Stimulated activated CD8-positive, alpha-beta memory T cell treated with anti-CD3 and anti-CD28 coated beads, Interleukin-7, amount 100 ng/mL, for 48 hours (primary cell): ENCODE data around the gene SAPCD2.

Experiments
- DNase-seq, 2 donors: peaks; one replicate each; pipeline ENCODE4 v3.0.0-alpha.2; 2020; ENCODE audit warnings: low read depth in 1 of 2; ENCODE audit errors: extremely low read depth in 1 of 2

SAPCD2 gene

DNA sequence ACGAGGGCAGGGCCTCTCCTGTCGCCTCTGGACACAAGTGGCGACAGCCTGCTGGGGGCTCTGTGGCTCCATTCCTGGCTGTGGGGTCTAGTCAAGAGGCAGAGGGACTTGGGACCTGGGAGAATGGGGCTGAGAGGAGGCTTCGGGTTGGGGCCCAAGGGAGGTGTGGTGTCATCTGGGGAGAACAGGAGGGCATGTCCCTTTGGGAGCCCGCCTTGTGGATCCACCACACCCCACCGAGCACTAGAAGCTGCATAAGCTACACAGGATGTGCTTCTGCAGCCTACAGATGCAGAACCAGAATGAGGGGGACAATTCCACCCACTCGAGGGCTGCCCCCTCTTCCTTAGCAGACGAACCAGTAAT, 12.6 kb upstream of the SAPCD2 start:
- DNase-seq: no peak

DNA sequence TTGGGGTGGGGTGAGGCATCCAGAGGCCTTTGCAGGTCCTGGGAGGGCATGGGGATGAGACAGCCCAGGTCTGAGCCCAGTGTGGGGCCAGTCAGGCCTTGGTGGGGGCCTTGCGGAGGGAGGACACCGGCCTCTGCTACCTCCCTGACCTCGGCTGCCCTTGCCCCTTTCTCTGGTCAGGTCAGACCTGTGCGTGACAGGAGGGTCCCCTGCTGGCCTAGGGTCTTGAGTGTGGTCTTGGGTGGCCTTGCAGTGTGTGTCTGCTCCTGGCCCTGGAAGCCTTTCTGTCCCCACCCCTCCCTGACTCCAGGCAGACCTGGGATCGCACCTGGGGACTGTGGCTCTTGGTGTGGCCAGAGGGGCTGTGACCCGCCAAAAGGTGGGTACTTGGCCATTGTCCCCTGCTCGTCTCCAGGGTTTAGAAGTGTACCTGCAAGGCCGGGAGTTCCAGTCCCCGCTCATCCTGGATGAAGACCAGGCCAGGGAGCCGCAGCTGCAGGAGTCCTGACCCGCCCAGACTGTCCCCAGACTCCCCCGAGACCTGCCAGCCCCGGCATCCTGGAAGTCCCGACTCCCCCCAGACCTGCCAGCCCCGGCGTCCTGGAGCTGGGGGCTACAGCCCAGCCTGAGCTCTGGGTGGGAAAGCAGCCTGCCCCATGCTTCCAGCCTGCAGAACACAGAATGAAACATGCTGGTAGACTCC, 12.0 kb upstream of the SAPCD2 start:
- DNase-seq: no peak

DNA sequence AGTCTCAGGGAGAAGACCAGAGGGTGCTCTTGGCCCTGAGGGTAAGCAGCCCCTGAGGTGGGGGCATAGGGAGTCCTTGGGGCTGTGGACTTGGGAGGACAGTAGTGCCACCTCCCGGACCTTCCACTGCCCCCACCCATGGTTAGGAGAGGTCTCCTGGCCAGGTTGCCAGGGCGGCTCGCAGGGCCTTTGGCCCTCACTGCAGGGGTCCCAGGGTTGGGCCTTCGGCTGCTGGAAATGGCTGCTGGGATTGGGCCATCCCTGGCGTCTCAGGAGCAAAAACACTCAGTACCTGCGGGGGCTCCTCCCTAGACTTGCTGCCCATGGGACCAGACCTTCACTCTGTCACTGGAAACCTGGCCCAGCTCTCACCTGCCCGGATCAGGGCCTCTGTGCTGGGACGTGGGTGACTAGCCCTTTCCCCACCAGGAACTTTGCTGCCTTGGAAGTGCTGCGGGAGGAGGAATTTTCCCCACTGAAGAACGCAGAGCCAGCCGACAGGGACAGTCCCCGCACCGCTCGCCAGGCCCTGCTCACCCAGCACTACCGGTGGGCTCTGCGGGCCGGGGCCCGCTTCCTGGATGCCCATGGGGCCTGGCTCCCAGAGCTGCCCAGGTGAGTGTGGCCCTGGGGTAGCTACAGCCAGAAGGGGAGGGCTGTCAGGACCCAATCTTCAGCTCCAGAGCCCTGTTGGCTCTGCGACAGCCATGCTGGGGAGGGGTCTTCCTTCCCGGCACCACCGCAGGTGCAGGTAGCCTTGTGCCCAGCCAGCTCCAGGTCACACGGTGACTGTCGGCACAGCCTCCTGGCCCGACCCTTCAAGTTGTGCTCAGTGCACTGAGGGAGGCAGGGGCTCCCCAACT, 10.1 kb upstream of the SAPCD2 start:
- DNase-seq: no peak

DNA sequence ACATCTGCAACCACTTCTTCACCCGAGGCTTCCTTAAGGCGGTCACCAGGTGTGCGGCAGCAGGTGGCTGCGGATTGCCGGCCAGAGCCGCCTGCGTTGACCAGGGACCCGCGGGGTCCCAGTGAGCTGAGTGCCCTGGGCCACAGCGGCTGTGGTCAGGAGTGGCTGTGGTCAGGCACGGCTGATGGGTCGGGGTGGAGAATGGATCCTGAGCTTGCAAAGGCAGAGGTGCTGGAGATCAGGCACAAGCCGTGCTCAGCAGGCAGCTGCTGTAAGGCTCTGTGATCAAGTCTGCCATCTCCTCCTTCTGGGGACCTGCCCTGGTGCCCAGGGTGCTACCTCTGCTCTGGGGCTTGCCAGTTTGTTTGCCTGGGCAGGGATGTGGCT, 9.0 kb upstream of the SAPCD2 start:
- no peak for DNase-seq

DNA sequence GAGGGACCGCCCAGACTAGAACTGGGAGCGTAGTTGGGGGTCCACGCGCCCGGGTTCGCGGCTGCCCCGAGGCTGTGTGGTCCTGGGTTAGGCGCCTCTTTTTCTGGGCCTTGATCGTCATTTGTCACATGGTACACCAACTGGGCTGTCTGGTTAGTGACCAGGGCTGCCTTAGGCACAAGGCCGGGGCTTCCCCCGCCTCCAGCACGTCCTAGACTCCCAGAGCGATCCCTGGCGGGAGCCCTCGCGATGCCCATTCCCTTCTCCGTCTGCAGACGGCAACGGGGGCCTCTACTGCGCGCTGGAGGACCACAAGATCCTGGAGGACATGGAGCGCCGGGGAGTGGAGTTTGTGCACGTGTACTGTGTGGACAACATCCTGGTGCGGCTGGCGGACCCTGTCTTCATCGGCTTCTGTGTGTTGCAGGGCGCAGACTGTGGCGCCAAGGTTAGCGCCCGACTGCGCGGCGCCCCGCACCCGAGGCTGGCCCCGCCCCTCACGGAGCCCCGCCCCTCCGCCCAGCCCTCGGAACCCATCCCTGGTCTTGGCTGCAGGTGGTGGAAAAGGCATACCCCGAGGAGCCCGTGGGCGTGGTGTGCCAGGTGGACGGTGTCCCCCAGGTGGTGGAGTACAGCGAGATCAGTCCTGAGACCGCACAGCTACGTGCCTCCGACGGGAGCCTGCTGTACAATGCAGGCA, 8.5 kb upstream of the SAPCD2 start:
- no peak for DNase-seq

DNA sequence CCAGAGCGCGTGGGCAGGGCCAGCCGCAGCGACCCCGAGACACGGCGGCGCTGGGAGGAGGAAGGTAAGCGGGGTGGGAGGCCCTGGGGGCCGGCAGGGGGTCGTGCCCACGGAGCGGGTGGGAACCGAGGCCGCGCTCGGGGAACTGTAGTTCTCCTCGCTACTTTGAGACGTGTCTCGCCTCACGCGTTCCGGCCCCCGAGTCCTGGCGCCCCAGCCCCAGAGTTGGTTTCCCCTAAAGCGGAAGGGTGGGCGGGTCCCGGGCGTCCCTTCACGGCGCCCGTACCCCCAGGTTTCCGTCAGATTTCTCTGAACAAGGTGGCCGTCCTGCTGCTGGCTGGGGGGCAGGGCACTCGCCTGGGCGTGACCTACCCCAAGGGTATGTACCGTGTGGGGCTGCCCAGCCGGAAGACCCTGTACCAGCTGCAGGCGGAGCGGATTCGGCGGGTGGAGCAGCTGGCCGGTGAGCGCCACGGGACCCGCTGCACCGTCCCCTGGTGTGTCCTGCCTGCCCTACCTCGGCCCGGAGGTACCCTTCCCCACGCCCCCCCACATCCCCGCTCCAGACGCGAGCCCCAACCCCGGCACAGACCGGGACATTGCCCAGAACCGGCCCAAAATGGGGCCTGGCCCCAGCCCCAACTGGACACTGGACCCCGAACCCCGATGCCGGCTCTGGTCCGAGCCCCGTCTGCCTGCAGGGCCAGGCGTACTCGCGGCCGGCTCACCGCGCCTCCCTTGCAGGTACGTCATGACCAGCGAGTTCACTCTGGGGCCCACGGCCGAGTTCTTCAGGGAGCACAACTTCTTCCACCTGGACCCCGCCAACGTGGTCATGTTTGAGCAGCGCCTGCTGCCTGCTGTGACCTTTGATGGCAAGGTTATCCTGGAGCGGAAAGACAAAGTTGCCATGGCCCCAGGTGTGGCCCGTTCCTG, 7.7 kb upstream of the SAPCD2 start:
- no peak for DNase-seq

DNA sequence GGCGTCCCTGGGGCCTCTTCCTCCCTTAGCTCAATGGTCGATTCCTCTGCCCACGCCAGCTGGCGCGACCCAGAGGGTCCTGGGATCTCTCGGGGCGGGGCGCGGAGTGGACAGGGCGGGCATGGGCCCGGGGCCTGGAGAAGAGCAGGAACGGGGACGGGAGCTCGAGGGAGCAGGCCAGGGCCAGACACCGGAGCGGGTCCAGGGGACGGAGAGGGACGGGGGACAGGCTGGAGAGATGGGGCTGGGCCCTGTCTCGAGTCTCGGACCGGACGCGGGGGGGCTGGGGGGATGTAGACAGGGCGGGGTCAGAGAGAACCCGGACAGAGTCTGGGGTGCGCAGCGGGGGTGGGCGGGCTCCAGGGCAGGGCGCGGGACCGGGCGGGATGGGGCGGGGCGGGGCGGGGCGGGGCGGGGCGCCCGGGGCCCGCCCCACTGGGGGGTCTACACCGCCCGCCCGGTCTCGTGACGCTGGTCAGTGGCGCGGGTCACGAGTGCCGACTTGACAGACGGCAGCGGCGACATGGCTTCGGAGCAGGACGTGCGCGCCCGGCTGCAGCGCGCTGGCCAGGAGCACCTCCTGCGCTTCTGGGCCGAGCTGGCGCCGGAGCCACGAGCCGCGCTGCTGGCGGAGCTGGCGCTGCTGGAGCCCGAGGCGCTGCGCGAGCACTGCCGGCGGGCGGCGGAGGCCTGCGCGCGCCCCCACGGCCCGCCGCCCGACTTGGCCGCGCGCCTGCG, 6.8 kb upstream of the SAPCD2 start, which contains the start of gene UAP1L1:
UAP1L1 (plus strand) TSS at position 508 of the 738 bp plus-strand sequence; CDS start at position 524, 16 bp downstream.
- peak in 1 of 2 donors; percentile 36 for DNase-seq

DNA sequence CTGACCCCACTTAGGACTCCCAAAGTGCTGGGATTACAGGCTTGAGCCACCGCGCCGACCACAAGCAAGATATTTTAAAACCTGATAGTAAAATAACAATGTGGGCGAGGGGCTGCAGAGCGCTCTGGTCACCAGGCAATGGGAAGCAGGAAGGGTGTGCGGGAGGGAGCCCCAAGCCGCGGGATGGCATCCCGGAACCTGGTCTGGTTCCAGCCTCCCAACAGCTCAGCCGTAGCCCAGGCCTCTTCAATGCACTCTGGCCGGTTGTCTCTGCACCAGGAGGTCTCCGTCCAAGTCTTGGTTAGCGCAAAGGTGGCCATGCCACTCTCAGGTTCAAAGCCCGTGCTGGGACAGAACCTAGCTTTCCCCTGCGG, 6.3 kb upstream of the SAPCD2 start:
- no peak for DNase-seq

DNA sequence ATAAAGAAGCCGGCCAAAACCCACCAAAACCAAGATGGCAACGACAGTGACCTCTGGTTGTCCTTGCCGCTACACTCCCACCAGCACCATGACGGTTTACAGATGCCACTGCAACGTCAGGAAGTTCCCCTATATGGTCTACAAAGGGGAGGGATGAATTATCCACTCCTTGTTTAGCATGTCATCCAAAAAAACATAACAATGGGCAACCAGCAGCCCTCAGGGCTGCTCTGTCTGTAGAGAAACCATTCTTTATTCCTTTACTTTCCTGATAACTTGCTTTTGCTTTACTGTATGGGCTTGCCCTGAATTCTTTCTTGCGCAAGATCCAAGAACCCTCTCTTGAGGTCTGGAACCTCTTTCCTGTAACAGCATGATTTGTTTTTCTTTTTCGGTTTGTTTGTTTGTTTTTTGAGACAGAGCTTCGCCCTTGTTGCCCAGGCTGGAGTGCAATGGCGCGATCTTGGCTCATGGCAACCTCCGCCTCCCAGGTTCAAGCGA, 5.0 kb upstream of the SAPCD2 start:
- DNase-seq: no peak

DNA sequence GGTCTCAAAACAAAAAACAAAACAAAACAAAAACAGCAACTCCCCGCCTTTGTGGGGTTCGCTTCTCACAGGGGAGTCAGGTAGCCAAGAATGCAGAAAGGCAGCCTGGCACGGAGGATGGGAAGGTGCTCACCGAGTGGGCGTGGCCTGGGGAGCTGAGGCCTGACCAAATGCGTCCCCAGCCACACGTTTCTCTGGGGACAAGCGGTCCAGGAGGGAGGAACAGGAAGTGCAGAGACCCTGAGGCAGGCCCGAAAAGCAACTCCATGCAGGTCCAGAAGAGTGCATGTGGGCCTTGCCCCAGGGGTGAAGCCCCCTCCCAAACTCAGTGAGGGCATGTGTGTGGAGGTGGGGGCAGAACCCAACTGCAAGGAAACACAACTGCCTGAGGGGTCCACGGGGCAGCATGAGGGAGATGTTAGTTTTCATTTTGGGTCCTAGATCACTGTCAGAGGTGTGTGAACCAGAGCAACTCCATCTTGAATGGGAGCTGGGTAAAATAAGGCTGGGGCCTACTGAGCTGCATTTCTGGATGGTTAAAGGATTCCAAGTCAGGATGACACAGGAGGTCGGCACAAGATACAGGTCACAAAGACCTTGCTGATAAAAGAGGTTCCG, 4.4 kb upstream of the SAPCD2 start:
- no peak for DNase-seq

DNA sequence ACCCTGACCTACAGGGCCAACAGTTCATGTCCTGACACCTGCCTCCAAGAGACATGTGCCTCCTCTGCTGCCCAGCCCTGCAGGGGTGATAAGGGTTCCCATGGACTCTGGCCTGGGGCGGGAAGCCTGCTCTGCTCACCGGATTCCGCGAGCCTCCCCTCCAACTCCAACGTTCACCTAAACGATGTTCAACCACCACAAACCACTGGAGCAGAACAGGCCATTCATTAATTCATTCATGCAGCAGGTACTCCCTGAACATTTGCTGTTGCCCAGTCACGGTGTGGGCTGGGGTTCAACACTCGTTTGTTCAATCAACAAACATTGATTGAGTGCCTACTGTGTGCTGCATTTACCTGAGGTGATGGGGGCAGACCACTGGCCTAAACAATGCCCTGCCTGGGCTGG, 3.6 kb upstream of the SAPCD2 start:
- DNase-seq: no peak

DNA sequence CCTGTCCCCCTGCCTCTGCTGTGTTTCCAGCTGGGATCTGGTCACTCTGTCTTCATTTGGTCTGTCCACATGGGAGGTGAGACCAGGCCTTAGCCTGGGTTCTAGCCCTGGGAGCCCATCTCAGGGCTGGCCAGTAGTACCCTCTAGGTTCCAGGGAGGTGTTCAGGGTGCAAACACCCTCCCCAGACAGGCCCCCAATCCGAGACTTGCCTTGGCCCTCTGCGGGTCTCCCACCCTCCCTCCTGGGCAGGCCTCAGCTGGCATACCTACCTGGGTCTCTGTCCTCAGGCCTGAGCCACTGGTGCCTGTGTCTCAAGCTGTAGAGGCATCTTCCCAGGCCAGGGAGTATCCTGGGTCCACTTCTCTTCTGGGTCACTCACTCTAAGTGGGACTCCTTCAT, 925 bp upstream of the SAPCD2 start:
- no peak for DNase-seq

DNA sequence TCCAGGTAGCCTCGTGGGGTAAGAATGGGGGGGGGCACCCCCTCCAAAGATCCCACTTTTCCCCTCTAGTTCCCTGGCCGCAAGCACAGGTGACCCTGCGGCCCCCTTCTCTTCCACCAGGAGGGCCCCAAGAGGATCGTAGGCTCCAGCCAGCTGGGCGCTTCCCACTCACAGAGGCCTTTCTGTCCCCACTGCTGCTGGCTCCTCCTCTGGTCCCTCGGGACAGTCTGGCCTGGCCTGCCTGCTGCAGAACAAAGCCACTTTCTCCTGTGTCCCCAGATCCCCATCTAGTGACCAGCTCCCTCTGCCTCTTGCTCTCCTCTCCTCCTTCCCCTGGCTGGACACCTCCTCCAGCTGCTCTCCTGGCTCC, 534 bp upstream of the SAPCD2 start:
- DNase-seq: no peak

DNA sequence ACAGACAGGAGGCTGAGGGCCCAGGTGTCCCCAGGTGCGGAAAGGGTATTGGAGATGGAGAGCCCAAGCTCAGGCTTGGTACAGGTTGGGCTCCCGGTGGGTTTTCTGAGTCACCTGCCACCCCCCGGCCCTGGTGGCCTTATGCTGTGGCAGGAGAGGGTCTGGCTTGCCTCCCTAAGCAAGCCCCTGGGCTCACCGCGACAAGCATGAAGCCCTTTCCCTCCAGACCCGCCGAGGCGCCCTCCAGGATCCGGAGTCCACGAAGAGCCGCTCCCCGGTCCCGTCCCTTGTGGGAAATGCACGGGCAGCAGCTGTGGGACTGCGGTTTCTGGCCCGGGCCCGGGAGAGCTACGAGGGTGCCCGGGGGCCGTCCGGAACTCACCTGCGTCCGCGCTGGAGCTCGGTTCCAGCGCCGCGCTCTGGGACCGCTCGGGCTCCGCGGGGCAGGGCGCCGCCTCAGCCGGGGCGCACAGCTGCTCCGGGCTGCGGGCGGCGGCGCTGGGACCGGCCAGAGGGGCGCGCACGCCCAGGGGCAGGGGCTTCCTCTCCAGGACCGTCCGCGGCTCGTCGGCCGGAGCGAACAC, 757 bp downstream of the SAPCD2 start:
- no peak for DNase-seq

DNA sequence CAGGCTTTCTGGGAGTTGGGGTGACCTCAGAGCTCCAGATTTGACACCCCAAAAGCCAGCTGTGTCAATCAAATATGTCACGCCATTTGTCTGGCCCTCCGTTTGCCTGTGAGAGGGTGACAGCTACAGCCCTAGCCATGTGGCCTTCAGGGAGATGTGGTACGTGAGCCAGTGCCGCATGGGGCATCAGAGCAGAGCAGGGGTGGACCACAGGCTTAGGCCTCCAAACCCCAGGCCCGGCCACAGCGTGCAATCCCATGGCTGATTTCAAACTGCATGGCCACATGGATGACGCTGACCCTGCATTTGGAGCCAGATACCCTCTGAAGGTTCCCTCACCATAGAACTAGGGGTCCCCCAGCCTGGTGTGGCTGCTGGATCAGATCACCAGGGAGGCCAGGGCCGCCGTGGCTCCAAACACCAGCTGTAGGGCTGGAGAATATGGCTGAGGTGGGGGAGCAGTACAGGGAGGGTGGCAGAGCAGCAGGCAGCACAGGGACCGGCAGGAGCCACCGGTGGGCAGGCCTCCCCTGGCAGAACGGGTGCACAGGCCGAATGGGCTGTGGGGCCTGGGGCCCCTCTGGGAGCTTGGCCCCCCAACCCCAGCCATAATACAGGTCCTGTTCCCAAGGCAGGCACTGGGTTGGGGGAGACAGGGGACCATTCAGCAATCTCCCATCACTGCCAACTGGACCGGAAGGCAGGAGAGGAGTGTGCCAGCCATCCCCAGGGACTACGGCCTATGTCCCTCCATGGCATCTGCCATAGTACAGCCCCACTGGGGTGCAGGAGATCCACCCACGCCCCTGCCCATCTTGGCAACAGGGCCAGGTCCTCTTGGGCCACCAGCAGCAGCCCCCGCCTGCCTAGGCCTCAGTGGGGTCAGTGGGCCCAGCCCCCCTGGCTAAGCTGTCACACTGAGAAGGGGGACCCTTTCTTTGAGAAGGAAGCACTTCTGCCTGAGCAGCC, 1.5 kb downstream of the SAPCD2 start:
- DNase-seq: no peak

DNA sequence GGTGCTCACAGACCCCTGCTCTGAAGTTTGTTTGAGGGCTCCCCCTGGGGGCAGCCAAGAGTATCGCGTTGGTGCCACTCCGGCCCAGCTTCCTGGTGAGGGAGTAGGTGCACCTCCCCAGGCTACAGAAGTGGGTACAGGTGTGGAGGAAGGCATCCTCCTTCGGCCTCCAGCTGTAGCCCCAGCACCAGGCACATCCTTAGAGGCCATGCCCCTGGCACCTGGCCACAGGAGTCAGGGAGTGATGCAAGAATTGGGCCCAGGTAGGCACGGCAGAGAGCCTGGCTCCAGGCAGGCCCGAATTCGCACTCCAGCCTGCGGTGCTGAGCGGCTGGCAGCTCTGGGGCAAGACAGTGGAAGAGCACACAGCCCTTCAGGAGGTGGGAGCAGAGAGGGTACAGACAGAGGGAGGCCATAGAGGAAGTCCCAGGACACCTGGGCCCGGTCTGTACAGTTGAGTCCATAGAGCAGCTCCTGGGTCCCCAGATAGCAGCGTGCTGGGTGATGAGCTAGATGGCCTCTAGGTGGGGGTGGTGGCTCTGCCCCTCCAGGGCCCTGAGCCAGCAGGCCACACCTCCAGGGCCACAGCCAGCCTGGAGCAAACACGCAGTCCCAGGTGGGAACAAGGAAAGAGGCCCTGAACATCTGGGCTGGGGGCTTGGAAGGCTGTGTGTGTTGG, 2.4 kb downstream of the SAPCD2 start:
- peak; percentile 64 to 70 for DNase-seq

DNA sequence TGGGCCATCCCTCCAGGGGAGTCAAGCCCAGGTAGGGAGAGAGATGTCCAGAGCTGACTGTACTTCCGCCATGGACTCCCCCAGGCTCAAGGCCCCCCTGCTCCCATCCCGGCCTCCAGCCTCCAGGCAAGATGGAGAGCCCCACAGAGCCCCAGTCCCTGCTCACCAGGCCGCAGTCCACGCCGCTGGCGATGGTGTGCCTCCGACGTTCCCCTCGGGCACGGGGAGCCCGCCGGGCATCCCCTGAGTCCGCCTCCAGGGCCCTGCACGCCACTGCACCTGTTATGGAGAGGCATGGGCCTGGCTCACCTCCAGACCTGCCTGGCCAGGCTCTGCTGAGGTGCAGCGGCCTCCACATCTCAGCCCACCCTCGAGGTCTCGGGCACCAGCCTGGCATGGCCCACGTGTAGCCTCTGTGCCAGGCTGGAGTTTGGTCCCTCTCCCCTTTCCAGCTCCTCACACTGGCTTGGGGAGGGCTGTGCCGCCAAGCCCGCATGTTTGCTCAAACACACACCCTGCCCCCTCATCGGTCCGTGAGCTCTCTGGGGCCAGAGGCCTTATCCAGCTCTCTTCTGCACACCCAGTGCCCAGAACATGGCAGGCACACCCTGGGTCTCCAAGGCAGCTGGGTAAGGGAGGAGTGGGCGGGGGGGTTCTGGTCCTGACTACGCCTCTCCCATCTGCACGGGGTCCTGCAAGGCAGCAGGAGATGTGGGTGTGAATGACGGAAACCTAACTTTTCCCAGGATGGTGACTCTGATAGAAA, 4.1 kb downstream of the SAPCD2 start:
- DNase-seq: no peak
